Keratinocyte (primary cell): ENCODE measurements around the gene TMEM178A. TPM values are rescaled to one million over a fixed set of nuclear protein-coding genes. Genes with fewer than 3 reads are reported as not detected.

Source experiments
- DNase-seq: peaks from one replicate; pipeline ENCODE4 v3.0.0-alpha.2; 2011; ENCODE audit warnings: low read depth, missing footprints, low spot score
- FAIRE-seq: peaks from 2 replicates; lab custom pipeline; 2011; peaks lifted over from hg19 to GRCh38; lab: Jason Lieb, UNC
- H2AFZ ChIP-seq: 2 replicates; pipeline ENCODE4 v1.6.0; 2012; ENCODE audit warnings: low read length, control low read depth, inconsistent platforms; ENCODE audit not compliant: control insufficient read depth
- H3K27ac ChIP-seq: 2 replicates; pipeline ENCODE4 v1.5.1; 2011; ENCODE audit warnings: low read length; ENCODE audit not compliant: control insufficient read depth, insufficient read depth
- H3K27me3 ChIP-seq: 3 replicates; pipeline ENCODE4 v1.6.0; 2011; ENCODE audit warnings: low read length; ENCODE audit not compliant: control insufficient read depth, insufficient read depth; ENCODE audit errors: extremely low read depth
- H3K36me3 ChIP-seq, 2 experiments: 2 replicates in 1 of 2; 3 replicates in 1 of 2; pipeline ENCODE4 v1.5.1; 2011; ENCODE audit warnings: low read length in 2 of 2, mild to moderate bottlenecking in 1 of 2; ENCODE audit not compliant: control insufficient read depth in 2 of 2, insufficient read depth in 2 of 2; ENCODE audit errors: extremely low read depth in 1 of 2
- H3K4me1 ChIP-seq: 3 replicates; pipeline ENCODE4 v1.5.1; 2011; ENCODE audit warnings: low read length; ENCODE audit not compliant: control insufficient read depth, insufficient read depth; ENCODE audit errors: extremely low read depth
- H3K4me2 ChIP-seq: 3 replicates; pipeline ENCODE4 v1.6.0; 2011; ENCODE audit warnings: low read depth, low read length; ENCODE audit not compliant: control insufficient read depth, insufficient read depth; ENCODE audit errors: extremely low read depth
- H3K4me3 ChIP-seq, 3 experiments: fragments of 200-600 bp in 1 of 3; sonication (generic) in 1 of 3; 2 replicates in 2 of 3; 3 replicates in 1 of 3; pipeline ENCODE4 v1.5.1; 2011 to 2016; ENCODE audit warnings: low read length in 3 of 3, mild to moderate bottlenecking in 3 of 3, control low read depth in 2 of 3, inconsistent platforms in 1 of 3, low read depth in 1 of 3, mixed read lengths in 1 of 3, mixed run types in 1 of 3, moderate library complexity in 1 of 3; ENCODE audit not compliant: control insufficient read depth in 2 of 3, insufficient read depth in 2 of 3; ENCODE audit errors: extremely low read depth in 1 of 3
- H3K79me2 ChIP-seq: 2 replicates; pipeline ENCODE4 v1.6.0; 2012; ENCODE audit warnings: low read length; ENCODE audit not compliant: control insufficient read depth, insufficient read depth
- H3K9ac ChIP-seq: 3 replicates; pipeline ENCODE4 v1.6.0; 2011; ENCODE audit warnings: low read length; ENCODE audit not compliant: control insufficient read depth, insufficient read depth; ENCODE audit errors: extremely low read depth
- H3K9me1 ChIP-seq: 3 replicates; pipeline ENCODE4 v1.6.0; 2011; ENCODE audit warnings: low read length; ENCODE audit not compliant: control insufficient read depth, insufficient read depth; ENCODE audit errors: extremely low read depth
- H3K9me3 ChIP-seq: 2 replicates; pipeline ENCODE4 v1.5.1; 2012; ENCODE audit warnings: low read depth, low read length; ENCODE audit not compliant: control insufficient read depth
- H4K20me1 ChIP-seq: 3 replicates; pipeline ENCODE4 v1.6.0; 2011; ENCODE audit warnings: low read length; ENCODE audit not compliant: control insufficient read depth, insufficient read depth; ENCODE audit errors: extremely low read depth
- CTCF ChIP-seq, 3 experiments: IDR thresholded peaks in 1 of 3; conservative IDR thresholded peaks in 1 of 3; optimal IDR thresholded peaks in 1 of 3; 2 replicates in 2 of 3; 3 replicates in 1 of 3; pipeline versions ENCODE3 to v1.5.1; 2011; ENCODE audit warnings: low read length in 3 of 3, mild to moderate bottlenecking in 3 of 3, moderate library complexity in 2 of 3, control low read depth in 1 of 3, inconsistent platforms in 1 of 3; ENCODE audit not compliant: insufficient read depth in 2 of 3; ENCODE audit errors: extremely low read depth in 1 of 3
- EZH2 ChIP-seq: IDR thresholded peaks from one replicate; pipeline ENCODE4 v1.6.1; 2012; ENCODE audit warnings: inconsistent platforms, mild to moderate bottlenecking, low read length, moderate library complexity
- dilution Hi-C: fragments of 300-500 bp; cut with MboI; formaldehyde crosslinking; loops from one replicate; pipeline ENCODE4 v1.7.0; 2020; ENCODE audit warnings: low sequenced_read_pairs; ENCODE audit not compliant: extremely low pct_ligation_motif_present
- polyA plus RNA-seq, 5 experiments: library from polyadenylated mRNA; depleted of rRNA in 3 of 5; stranded (reverse) in 3 of 5; stranded (forward) in 1 of 5; unstranded in 1 of 5; fragments of >200 nt; gene quantifications; 1 replicate in 1 of 5; 2 replicates in 3 of 5; 3 replicates in 1 of 5; pipeline versions ENCODE4 v1.2.1 to v1.2.3, GENCODE V29; 2011 to 2012; ENCODE audit warnings: missing spikeins in 2 of 5, low read depth in 1 of 5, low replicate concordance in 1 of 5

The TMEM178A gene
- polyA plus RNA-seq, 1 donor (not counting 4 experiments of a cell fraction or from before 2014, with no cell fraction given): 0.07 TPM

DNA sequence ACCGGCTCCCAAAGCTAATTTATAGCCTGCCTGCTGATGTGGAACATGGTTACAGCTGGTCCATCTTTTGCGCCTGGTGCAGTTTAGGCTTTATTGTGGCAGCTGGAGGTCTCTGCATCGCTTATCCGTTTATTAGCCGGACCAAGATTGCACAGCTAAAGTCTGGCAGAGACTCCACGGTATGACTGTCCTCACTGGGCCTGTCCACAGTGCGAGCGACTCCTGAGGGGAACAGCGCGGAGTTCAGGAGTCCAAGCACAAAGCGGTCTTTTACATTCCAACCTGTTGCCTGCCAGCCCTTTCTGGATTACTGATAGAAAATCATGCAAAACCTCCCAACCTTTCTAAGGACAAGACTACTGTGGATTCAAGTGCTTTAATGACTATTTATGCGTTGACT, 51.4 kb downstream of the TMEM178A start:
- H3K9ac ChIP-seq: no peak overlapping the region
- no peaks in the 10 kb centered on the region for H4K20me1 ChIP-seq
- DNase-seq: no peak
- H3K4me3 ChIP-seq: no peak overlapping the region
- FAIRE-seq: no peak
- no peak overlapping the region for H3K27ac ChIP-seq
- H3K79me2 ChIP-seq: no peaks in the 10 kb centered on the region
- H3K4me2 ChIP-seq: no peak overlapping the region
- no peak overlapping the region for H2AFZ ChIP-seq
- TF ChIP-seq CTCF (optimal IDR thresholded peaks at IDR 0.05 in 1 of 3, IDR thresholded peaks at IDR 0.05 in 1 of 3, conservative IDR thresholded peaks at IDR 0.05 in 1 of 3; ENCODE audit: extremely low read depth in 1 of 3, insufficient read depth in 2 of 3, low read length in 3 of 3) (no peak), EZH2 (no peak)
- dilution Hi-C loops: no loop called here
- no peaks in the 10 kb centered on the region for H3K9me3 ChIP-seq
- peaks cover 5% of the 10 kb centered on the region for H3K27me3 ChIP-seq
- no peaks in the 10 kb centered on the region for H3K4me1 ChIP-seq
- H3K36me3 ChIP-seq: no peaks in the 10 kb centered on the region
- no peaks in the 10 kb centered on the region for H3K9me1 ChIP-seq

DNA sequence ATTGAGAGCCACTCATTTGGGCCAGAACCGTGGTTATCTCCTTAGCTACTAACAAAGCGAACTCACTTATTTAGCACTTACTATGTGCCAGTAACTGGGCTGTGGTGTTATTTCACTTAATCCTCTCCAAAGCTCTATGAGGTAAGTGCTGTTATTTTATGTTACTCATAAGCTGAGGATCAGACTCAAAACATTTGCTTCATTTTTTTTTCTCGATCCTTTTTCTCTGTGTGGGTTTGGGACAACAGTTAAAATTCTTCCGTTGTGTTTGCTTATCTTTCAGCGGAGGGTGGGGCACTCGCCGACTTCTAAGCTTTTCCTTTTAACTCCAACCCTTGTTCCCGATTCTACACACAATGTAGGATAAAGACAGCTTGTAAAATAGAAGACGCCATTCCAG, 52.8 kb downstream of the TMEM178A start:
- H3K9ac ChIP-seq: no peak overlapping the region
- TF ChIP-seq EZH2 (no peak), CTCF (optimal IDR thresholded peaks at IDR 0.05 in 1 of 3, IDR thresholded peaks at IDR 0.05 in 1 of 3, conservative IDR thresholded peaks at IDR 0.05 in 1 of 3; ENCODE audit: extremely low read depth in 1 of 3, insufficient read depth in 2 of 3, low read length in 3 of 3) (no peak)
- no peak for FAIRE-seq
- H4K20me1 ChIP-seq: no peaks in the 10 kb centered on the region
- DNase-seq: no peak
- H3K4me3 ChIP-seq: no peak overlapping the region
- H3K4me2 ChIP-seq: no peak overlapping the region
- H3K4me1 ChIP-seq: no peaks in the 10 kb centered on the region
- H3K9me3 ChIP-seq: no peaks in the 10 kb centered on the region
- H3K27ac ChIP-seq: no peak overlapping the region
- H3K36me3 ChIP-seq: no peaks in the 10 kb centered on the region
- H2AFZ ChIP-seq: no peak overlapping the region
- H3K9me1 ChIP-seq: no peaks in the 10 kb centered on the region
- no peaks in the 10 kb centered on the region for H3K79me2 ChIP-seq
- dilution Hi-C loops: no loop called here
- H3K27me3 ChIP-seq: peaks cover 7% of the 10 kb centered on the region
